DMS 273 treated with DMSO at 0.1 percent for 48 hours (cell line): ENCODE measurements around the gene CYP3A4.
"Not testable (repeated sequence)": the region's sequence is repeated elsewhere in the genome, so short reads cannot be mapped to it uniquely, and the experiment has no call there.

Experiments
- DNase-seq: peaks from one replicate; lab custom pipeline; 2025; lab: John Stamatoyannopoulos, UW

CYP3A4 gene

GRCh38 chr7:99723201-99723600 is 60.8 kb downstream of the CYP3A4 start:
- DNase-seq = not testable (repeated sequence)

GRCh38 chr7:99720800-99721595 is 63.0 kb downstream of the CYP3A4 start:
- no peak for DNase-seq

GRCh38 chr7:99719996-99720769 is 63.8 kb downstream of the CYP3A4 start:
- DNase-seq = no peak

GRCh38 chr7:99713995-99714570 is 69.9 kb downstream of the CYP3A4 start:
- DNase-seq = no peak

GRCh38 chr7:99709838-99710578 is 74.0 kb downstream of the CYP3A4 start:
- no peak for DNase-seq

GRCh38 chr7:99709260-99709659 is 74.7 kb downstream of the CYP3A4 start:
- DNase-seq = no peak

- no peak for DNase-seq
These were observed 76.9 kb downstream of the CYP3A4 start for GRCh38 chr7:99707096-99707495.
